Uterus (tissue), 2 donors: Measurements from ENCODE around the gene NIBAN1.

Experiments
- POLR2A ChIP-seq, 2 donors: fragments of 450-650 bp; IDR thresholded peaks; one replicate each; pipeline ENCODE4 v1.6.1; 2016; ENCODE audit warnings: antibody characterized with exemption in 2 of 2, mild to moderate bottlenecking in 1 of 2, moderate library complexity in 1 of 2
- TF ChIP-seq, protein P1 (sequence below), 4 experiments: fragments of 200-600 bp in 2 of 4; fragments of 450-650 bp in 2 of 4; sonication (generic) in 2 of 4; IDR thresholded peaks; one replicate each; pipeline ENCODE4 v1.5.1; 2016 to 2019; ENCODE audit warnings: antibody characterized with exemption in 4 of 4, mild to moderate bottlenecking in 2 of 4, moderate library complexity in 1 of 4

DNA sequence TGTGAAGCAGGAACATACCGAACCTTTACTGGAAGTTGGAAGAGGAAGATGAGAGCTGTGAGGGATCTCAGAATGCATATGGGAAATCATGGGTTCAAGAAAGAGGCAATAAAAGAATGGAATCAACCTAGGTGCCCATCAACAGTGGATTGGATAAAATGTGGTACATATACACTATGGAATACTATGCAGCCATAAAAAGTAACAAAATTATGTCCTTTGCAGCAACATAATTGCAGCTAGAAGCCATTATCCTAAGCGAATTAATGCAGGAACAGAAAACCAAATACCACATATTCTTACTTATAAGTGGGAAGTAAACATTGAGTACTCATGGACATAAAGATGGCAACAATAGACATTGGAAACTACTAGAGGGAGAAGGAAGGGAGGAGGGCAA is 40.4 kb downstream of the NIBAN1 start:
- TF ChIP-seq POLR2A (IDR thresholded peaks at IDR 0.05), result no peak
- TF ChIP-seq, protein P1, sequence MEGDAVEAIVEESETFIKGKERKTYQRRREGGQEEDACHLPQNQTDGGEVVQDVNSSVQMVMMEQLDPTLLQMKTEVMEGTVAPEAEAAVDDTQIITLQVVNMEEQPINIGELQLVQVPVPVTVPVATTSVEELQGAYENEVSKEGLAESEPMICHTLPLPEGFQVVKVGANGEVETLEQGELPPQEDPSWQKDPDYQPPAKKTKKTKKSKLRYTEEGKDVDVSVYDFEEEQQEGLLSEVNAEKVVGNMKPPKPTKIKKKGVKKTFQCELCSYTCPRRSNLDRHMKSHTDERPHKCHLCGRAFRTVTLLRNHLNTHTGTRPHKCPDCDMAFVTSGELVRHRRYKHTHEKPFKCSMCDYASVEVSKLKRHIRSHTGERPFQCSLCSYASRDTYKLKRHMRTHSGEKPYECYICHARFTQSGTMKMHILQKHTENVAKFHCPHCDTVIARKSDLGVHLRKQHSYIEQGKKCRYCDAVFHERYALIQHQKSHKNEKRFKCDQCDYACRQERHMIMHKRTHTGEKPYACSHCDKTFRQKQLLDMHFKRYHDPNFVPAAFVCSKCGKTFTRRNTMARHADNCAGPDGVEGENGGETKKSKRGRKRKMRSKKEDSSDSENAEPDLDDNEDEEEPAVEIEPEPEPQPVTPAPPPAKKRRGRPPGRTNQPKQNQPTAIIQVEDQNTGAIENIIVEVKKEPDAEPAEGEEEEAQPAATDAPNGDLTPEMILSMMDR (IDR thresholded peaks at IDR 0.05), result no peak
